Chondrocyte (in vitro differentiated cells): ENCODE data around the gene KIAA0825. TPM values are rescaled to one million over a fixed set of nuclear protein-coding genes. Genes with fewer than 3 reads are reported as not detected.

Experiments used
- DNase-seq: peaks from one replicate; pipeline ENCODE4 v3.0.0; 2021; ENCODE audit warnings: mixed read lengths, low spot score
- H3K27ac Mint-ChIP-seq: one replicate; pipeline ENCODE4 v1.8.0; 2021; ENCODE audit warnings: mild to moderate bottlenecking, moderate library complexity, mixed read lengths; ENCODE audit not compliant: unreplicated experiment
- H3K27me3 Mint-ChIP-seq: 2 replicates; pipeline ENCODE4 v1.8.0; 2021; ENCODE audit warnings: low read depth, mixed read lengths
- H3K36me3 Mint-ChIP-seq: 2 replicates; pipeline ENCODE4 v1.8.0; 2021; ENCODE audit warnings: low read depth, mixed read lengths
- H3K4me1 Mint-ChIP-seq: 2 replicates; pipeline ENCODE4 v1.8.0; 2021; ENCODE audit warnings: low read depth, mild to moderate bottlenecking, mixed read lengths
- H3K4me3 Mint-ChIP-seq: one replicate; pipeline ENCODE4 v1.8.0; 2021; ENCODE audit warnings: mild to moderate bottlenecking, moderate library complexity, mixed read lengths; ENCODE audit not compliant: unreplicated experiment
- H3K9me3 Mint-ChIP-seq: 2 replicates; pipeline ENCODE4 v1.8.0; 2021; ENCODE audit warnings: low read depth, mixed read lengths
- CTCF ChIP-seq: fragments of 200-600 bp; sonication (generic); IDR thresholded peaks from 2 replicates; pipeline ENCODE4 v1.5.0; 2021; ENCODE audit warnings: antibody characterized with exemption, mild to moderate bottlenecking, moderate library complexity
- total RNA-seq: library from RNA; stranded (reverse); gene quantifications from 3 replicates; pipeline ENCODE4 v1.2.1, GENCODE V29; 2021

The KIAA0825 gene
- total RNA-seq, 1 donor from 2014 or later: 3.4 TPM

GRCh38 chr5:94304146-94304545, 314.3 kb downstream of the KIAA0825 start:
- no peaks in the 10 kb centered on the region for H3K4me1 Mint-ChIP-seq
- no peak overlapping the region for H3K27ac Mint-ChIP-seq
- H3K9me3 Mint-ChIP-seq: no peaks in the 10 kb centered on the region
- no peaks in the 10 kb centered on the region for H3K36me3 Mint-ChIP-seq
- DNase-seq: no peak
- no peaks in the 10 kb centered on the region for H3K27me3 Mint-ChIP-seq
- no peak overlapping the region for H3K4me3 Mint-ChIP-seq
- TF ChIP-seq CTCF: no peak

DNA sequence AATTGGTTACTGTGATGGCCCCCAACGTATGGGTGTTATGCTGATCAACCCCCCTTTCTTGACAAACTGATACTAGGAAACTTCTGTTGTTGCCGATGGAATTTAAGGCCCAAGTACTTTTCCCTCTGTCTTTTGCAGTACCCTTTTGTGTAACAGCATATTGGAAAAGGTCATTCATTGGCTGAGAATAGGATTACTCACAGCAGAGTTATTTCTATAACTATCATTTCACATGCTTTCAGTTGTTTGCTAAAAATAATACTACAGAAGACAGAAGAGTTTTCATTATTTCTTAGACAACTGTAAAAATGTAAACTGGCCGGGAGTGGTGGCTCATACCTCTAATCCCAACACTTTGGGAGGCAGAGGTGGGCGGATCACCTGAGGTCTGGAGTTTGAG, 329.5 kb downstream of the KIAA0825 start:
- Mint-ChIP-seq H3K36me3 (peaks cover 10% of the 10 kb centered on the region), H3K9me3 (peaks cover 20% of the 10 kb centered on the region), H3K27me3 (no peaks in the 10 kb centered on the region), H3K27ac (peak overlapping the region; percentile 83), H3K4me1 (peaks cover 9% of the 10 kb centered on the region), H3K4me3 (no peak overlapping the region)
- no peak for DNase-seq
- no peak for TF ChIP-seq CTCF

- DNase-seq: no peak
- no peak for TF ChIP-seq CTCF
- Mint-ChIP-seq H3K27ac (no peak overlapping the region), H3K9me3 (peaks cover 1% of the 10 kb centered on the region), H3K36me3 (no peaks in the 10 kb centered on the region), H3K4me1 (peaks cover 12% of the 10 kb centered on the region), H3K27me3 (no peaks in the 10 kb centered on the region), H3K4me3 (no peak overlapping the region)
These were observed 332.4 kb downstream of the KIAA0825 start for GRCh38 chr5:94285984-94286383.

- no peaks in the 10 kb centered on the region for H3K9me3 Mint-ChIP-seq
- DNase-seq: no peak
- no peak overlapping the region for H3K4me3 Mint-ChIP-seq
- H3K27ac Mint-ChIP-seq: no peak overlapping the region
- peaks cover 2% of the 10 kb centered on the region for H3K4me1 Mint-ChIP-seq
- H3K27me3 Mint-ChIP-seq: no peaks in the 10 kb centered on the region
- no peaks in the 10 kb centered on the region for H3K36me3 Mint-ChIP-seq
- TF ChIP-seq CTCF: no peak
These were observed 335.3 kb downstream of the KIAA0825 start for GRCh38 chr5:94283093-94283492.

DNA sequence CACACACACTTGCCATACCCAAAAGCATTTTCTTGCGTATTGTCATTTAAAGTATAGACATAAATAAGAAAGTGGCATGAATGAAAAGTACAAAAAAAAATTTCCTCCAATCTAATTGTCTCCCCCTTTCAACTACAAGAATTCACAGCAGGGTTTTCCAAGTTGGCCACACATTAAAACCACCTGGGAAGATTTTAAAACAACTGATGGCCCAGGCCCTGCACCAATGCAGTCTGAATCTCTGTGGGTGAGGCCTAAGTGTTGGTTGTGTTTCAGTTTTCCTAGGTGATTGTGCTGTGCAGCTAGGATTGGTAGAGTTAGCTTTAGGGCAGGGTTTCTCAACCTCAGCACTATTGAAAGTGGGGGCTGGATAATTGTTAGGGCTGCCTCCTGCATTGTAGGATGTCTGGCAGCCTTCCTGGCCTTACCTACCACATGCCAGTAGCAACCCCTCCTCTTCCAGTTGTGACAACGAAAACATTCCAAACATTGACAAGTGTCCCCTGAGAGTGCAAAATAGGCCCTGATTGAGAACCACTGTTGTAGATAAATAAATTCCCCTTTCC, 337.1 kb downstream of the KIAA0825 start:
- H3K4me1 Mint-ChIP-seq: peaks cover 2% of the 10 kb centered on the region
- TF ChIP-seq CTCF: no peak
- H3K36me3 Mint-ChIP-seq: no peaks in the 10 kb centered on the region
- no peak overlapping the region for H3K4me3 Mint-ChIP-seq
- peaks cover 5% of the 10 kb centered on the region for H3K9me3 Mint-ChIP-seq
- H3K27me3 Mint-ChIP-seq: no peaks in the 10 kb centered on the region
- no peak overlapping the region for H3K27ac Mint-ChIP-seq
- no peak for DNase-seq
